ENCODE results near the gene IPP. TPM values are rescaled to one million over a fixed set of nuclear protein-coding genes. Genes with fewer than 3 reads are reported as not detected.
"Not testable (repeated sequence)": the region's sequence is repeated elsewhere in the genome, so short reads cannot be mapped to it uniquely, and the experiment has no call there.

The IPP gene
- total RNA-seq, 2 donors from 2014 or later = 7.5 to 7.9 TPM

GRCh38 chr1:45730780-45731319 lies 19.6 kb downstream of the IPP start:
- Histone ChIP-seq H3K36me3 (replicated peaks in 1 of 2; ENCODE audit: insufficient read depth in 1 of 2, low read depth in 2 of 2) (peaks cover 0 to 7% of the 10 kb centered on the region in 2 donors), H3K9me3 (no peaks in the 10 kb centered on the region), H3K27ac (no peak overlapping the region), H3K27me3 (no peaks in the 10 kb centered on the region), H3K4me1 (no peaks in the 10 kb centered on the region), H3K4me3 (no peak overlapping the region)
- WGBS, 2 donors = 100% methylated on average over 1 of the region's 1 CpG
- intact Hi-C loops (cut with DNase I) = no loop called here
- no peak for TF ChIP-seq CTCF (IDR thresholded peaks at IDR 0.05)
- no peak for TF ChIP-seq POLR2A (IDR thresholded peaks at IDR 0.05)
- ATAC-seq = no peak
- DNase-seq = no peak

- ATAC-seq (no peak), DNase-seq (no peak)
- Histone ChIP-seq H3K27ac (no peak overlapping the region), H3K36me3 (replicated peaks in 1 of 2; ENCODE audit: insufficient read depth in 1 of 2, low read depth in 2 of 2) (peaks cover 0 to 7% of the 10 kb centered on the region in 2 donors), H3K9me3 (no peaks in the 10 kb centered on the region), H3K4me3 (no peak overlapping the region), H3K27me3 (no peaks in the 10 kb centered on the region), H3K4me1 (no peaks in the 10 kb centered on the region)
- intact Hi-C loops (cut with DNase I) = no loop called here
- TF ChIP-seq CTCF (IDR thresholded peaks at IDR 0.05) = no peak
- TF ChIP-seq POLR2A (IDR thresholded peaks at IDR 0.05) = no peak
- WGBS, 2 donors = 65% methylated on average over 3 of the region's 3 CpGs
Observed at GRCh38 chr1:45730075-45730779, 20.2 kb downstream of the IPP start.

GRCh38 chr1:45726007-45726406 lies 24.4 kb downstream of the IPP start:
- H3K36me3 ChIP-seq (replicated peaks in 1 of 2; ENCODE audit: insufficient read depth in 1 of 2, low read depth in 2 of 2); DNase-seq; ATAC-seq; H3K27me3 ChIP-seq; intact Hi-C loops (cut with DNase I); H3K27ac ChIP-seq; H3K9me3 ChIP-seq; H3K4me1 ChIP-seq; H3K4me3 ChIP-seq: not testable (repeated sequence)
- 95 to 97% methylated on average over 8 to 9 of the region's 9 CpGs for WGBS, 2 donors

GRCh38 chr1:45723248-45723930 lies 27.1 kb downstream of the IPP start:
- Histone ChIP-seq H3K9me3 (no peaks in the 10 kb centered on the region), H3K4me1 (no peaks in the 10 kb centered on the region), H3K36me3 (replicated peaks in 1 of 2; ENCODE audit: insufficient read depth in 1 of 2, low read depth in 2 of 2) (peaks cover 0 to 6% of the 10 kb centered on the region in 2 donors), H3K27me3 (no peaks in the 10 kb centered on the region), H3K27ac (no peak overlapping the region), H3K4me3 (no peak overlapping the region)
- ATAC-seq (no peak), DNase-seq (no peak)
- intact Hi-C loops (cut with DNase I) = no loop called here
- TF ChIP-seq CTCF (IDR thresholded peaks at IDR 0.05) (no peak), POLR2A (IDR thresholded peaks at IDR 0.05) (no peak)

GRCh38 chr1:45722809-45723208 lies 27.6 kb downstream of the IPP start:
- Histone ChIP-seq H3K36me3 (replicated peaks in 1 of 2; ENCODE audit: insufficient read depth in 1 of 2, low read depth in 2 of 2) (peaks cover 0 to 8% of the 10 kb centered on the region in 2 donors), H3K9me3 (no peaks in the 10 kb centered on the region), H3K4me3 (no peak overlapping the region), H3K27ac (no peak overlapping the region), H3K27me3 (no peaks in the 10 kb centered on the region), H3K4me1 (no peaks in the 10 kb centered on the region)
- TF ChIP-seq CTCF (IDR thresholded peaks at IDR 0.05) = no peak
- TF ChIP-seq POLR2A (IDR thresholded peaks at IDR 0.05) = no peak
- no peak for DNase-seq
- WGBS, 2 donors = 88 to 97% methylated on average over 3 of the region's 3 CpGs
- no peak for ATAC-seq
- intact Hi-C loops (cut with DNase I) = no loop called here
